ENCODE results near the gene HBP1.
"Not testable (repeated sequence)": the region's sequence is repeated elsewhere in the genome, so short reads cannot be mapped to it uniquely, and the experiment has no call there.

The HBP1 gene

GRCh38 chr7:107187774-107188173 lies 19.0 kb downstream of the HBP1 start:
- no peak for DNase-seq

DNA sequence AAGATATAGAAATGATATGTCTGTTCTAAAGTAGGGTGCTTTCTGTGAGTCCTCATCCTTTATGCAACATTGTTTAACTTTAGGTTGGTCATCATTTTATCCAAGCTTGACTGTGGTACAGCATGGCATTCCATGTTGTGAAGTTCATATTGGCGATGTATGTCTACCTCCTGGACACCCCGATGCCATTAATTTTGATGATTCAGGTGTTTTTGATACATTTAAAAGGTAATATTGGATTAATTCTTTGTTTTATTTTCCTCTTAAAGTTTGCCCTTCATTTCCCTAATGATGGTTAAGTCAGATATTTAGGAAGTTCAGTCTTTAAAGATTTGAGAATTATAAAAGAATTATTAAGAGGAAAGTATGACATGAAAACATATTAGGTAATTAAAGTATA lies 21.3 kb downstream of the HBP1 start:
- no peak for DNase-seq

GRCh38 chr7:107194052-107194451 lies 25.2 kb downstream of the HBP1 start:
- DNase-seq: no peak

DNA sequence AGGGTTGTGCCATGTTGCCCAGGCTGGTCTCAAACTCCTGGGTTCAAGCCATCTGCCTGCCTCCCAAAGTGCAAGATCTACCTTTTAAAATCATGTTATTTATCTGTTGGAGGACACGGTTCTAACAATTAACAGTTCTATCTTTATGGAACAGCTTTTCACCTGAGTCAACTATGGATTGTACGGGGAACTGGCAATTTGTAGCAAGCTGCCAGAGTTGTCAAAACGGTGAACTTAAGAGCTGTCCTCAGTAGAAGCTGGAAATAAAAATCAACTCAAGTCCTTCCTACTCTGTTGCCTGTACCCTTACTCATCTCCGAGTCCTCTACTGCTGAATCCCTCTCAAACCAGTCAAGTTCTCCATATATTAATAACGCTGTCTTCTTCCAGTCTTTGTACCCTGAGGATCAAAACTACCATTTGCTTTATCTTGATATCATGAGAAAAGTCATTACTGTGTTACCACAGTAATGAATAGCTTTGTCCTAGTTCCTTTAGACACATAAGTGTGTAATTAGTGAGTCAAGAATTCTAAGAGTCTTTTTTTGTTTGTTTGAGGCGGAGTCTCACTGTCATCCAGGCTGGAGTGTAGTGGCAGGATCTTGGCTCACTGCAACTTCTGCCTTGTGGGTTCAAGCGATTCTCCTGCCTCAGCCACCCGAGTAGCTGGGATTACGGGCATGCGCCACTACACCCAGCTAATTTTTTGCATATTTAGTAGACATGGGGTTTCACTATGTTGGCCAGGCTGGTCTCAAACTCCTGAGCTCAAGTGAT lies 28.2 kb downstream of the HBP1 start:
- DNase-seq: no peak

DNA sequence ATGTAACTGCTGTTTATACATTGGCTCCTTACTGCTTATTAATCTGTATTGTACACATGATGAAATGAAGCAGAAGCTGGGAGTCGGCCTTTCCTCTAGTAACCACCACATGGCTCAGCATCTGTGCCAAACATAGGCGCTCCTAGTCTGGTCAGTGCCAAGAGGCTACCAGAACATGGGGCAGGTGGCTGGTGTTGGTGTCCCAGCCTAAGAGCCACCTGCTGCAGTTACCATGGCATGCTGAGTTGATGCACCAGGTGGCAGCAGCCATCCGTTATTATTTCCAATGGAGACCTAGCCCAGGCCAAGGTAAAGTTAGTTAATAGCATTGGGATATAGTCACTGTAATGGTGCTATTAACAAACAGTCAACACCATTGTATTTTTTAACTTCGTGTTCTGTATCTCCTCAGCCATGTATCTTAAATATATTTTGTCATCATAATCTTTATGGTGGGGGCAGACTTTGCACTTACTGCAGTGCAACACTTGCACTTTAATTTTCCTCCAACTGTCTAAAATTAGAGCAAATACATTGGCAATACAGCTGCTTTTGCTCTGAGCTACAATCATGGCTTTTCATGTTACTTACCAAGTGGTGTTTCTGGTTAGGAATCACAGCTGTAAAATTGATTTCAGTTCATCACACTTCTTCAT lies 33.1 kb downstream of the HBP1 start:
- peak; percentile 36 for DNase-seq

DNA sequence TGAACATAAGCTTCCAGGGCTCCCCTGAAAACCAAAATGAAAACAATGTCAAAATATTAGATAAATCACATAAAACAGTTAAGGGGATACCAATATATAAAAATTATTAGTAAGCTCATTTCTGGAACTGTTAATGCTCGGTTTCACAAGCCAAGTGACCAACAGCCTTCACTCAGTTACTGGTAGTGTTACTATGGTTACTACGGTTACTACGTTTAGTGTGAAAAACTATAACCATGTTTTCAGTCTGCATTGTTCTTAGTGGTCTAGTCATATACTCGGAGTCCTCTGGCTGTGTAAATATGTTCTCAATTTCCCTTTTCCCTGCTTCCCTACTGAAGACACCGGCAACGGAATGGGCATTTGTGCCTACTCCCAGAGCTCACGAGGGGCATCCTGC lies 34.8 kb downstream of the HBP1 start:
- no peak for DNase-seq

GRCh38 chr7:107206136-107206535 lies 37.3 kb downstream of the HBP1 start:
- DNase-seq: no peak

DNA sequence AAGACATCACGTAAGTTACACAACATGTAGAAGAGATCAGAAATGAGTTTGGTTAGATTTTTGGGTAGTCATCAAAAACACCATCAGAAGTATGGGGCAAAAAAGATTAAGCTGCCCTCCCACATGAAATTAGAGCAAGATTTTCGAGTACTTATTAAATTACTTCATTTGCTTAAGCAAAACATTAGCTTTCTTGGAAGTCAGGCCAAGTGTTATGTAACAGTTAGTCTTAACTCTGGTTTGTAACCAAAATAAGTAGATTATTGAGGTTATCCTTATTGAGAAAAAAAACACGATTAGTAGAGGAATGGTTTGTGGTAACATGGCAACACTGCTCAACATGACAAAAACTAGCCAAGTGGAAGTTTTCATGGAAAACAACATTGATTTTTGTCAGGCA lies 37.9 kb downstream of the HBP1 start:
- DNase-seq: no peak

- no peak for DNase-seq
Observed at GRCh38 chr7:107207459-107207858, 38.7 kb downstream of the HBP1 start.

GRCh38 chr7:107208024-107208521 lies 39.3 kb downstream of the HBP1 start:
- DNase-seq: no peak

DNA sequence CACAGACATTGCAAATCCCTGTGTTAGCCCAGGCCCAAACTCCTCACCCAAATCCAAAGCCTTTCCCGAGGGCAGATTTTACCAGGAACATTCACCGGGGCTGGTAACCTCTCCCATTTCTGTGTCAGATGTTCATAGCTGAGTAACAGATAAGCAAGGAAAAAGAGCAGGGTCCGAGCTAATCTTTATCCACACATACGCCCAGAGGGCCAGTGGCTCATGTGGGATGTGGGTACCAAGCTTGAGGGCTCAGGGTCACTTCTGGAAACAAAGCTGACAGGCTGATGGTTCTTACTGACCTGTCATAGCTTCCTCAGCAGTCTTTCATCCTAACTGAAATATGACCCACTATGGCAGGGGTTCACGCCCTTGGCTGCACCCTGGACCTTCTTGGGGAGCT lies 39.8 kb downstream of the HBP1 start:
- no peak for DNase-seq

DNA sequence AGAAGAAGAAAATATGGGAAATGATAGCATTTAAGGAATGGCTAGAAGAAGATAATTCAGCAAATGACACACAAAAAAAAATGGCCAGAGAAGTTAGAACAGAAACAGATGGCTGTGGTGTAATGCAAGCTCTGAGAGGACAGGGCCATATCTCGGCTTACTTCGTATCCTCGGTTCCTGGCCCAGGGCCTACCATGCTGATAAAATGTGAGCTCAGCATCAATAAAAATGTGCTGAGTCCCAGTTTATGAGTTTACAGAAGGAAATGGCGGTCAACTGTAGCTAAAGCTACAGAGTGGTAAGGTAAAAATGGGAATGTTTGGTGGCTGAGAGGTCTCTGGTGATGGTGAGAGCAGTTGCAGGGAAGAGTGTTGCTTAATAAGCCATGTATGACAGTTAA lies 40.8 kb downstream of the HBP1 start:
- no peak for DNase-seq

DNA sequence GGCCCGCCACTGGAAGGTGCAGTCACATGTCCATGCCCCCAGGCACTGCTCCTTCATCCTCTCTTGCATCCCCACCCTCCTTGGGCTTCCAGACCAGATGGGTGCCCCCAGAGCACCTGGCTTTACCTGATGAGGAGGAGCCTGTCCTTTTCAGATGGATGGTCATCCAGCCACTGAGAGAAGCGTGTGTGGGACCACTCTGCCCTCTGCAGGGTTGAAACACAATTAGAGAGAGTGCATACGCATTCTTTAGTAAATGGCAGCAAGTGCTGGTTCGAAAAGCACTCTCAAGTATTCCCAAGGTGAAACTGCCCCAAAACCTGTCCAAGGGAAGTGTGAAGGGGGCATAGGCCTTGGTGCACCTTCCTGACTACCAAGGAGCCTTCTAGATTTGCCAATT lies 41.6 kb downstream of the HBP1 start:
- no peak for DNase-seq

DNA sequence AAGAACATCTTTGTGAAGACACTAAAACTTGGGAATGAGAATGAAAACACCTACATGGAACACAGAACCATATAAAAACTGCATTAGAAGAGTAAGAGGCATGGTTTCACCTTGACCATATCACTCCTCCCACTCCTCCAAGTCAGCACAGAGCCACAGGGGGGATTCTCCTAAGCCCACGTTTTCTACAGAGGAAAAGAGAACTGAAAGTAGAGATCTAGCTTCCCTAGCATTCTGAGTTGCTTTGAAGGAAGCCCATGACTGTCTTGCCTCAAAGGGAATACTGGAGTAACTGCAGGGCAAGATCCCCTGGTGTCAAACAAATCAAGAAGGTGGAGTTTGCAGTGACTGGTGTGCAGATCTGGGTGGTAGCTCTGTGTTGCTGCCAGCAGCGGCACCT lies 43.9 kb downstream of the HBP1 start:
- DNase-seq: no peak

- DNase-seq: no peak
Observed at GRCh38 chr7:107213193-107213788, 44.5 kb downstream of the HBP1 start.

DNA sequence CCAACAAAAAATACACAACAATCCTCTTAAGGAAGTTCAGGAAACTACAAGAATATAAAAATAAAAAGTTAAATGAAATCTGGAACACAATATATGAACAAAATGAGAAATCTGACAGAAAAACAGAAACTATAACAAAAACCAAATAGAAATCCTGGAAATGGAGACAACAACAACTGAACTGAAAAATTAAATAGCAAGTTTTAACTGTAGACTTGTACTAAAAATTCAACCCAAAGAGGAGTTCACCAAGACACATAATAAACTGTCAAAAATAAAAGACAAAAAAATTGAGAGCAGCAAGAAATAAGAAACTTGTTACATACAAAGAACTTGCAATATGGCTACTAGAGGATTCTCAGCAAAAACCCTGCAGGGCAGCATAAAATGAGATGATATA lies 45.1 kb downstream of the HBP1 start:
- DNase-seq: no peak

- DNase-seq: no peak
Observed at GRCh38 chr7:107219563-107220244, 50.9 kb downstream of the HBP1 start.

DNA sequence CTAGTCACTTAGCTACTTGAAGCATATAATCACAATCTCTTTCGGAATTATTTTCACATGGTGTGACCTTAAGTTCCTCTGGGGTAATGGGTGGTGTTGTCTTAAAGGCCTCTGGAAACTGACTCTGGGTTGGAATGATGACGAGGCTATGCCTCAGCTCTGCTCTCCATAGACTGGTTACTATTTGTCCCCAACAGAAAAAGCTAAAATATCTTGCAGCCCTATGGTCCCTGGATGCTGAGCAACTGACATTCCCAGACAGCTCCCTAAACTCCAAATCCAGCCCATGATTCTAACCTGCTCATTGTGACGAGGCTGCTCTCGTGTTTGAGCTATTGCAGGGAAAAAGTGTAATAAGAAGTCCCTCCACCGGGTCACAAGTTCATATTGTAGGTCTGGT lies 51.6 kb downstream of the HBP1 start:
- DNase-seq: no peak

GRCh38 chr7:107220806-107221205 lies 52.0 kb downstream of the HBP1 start:
- not testable (repeated sequence) for DNase-seq

DNA sequence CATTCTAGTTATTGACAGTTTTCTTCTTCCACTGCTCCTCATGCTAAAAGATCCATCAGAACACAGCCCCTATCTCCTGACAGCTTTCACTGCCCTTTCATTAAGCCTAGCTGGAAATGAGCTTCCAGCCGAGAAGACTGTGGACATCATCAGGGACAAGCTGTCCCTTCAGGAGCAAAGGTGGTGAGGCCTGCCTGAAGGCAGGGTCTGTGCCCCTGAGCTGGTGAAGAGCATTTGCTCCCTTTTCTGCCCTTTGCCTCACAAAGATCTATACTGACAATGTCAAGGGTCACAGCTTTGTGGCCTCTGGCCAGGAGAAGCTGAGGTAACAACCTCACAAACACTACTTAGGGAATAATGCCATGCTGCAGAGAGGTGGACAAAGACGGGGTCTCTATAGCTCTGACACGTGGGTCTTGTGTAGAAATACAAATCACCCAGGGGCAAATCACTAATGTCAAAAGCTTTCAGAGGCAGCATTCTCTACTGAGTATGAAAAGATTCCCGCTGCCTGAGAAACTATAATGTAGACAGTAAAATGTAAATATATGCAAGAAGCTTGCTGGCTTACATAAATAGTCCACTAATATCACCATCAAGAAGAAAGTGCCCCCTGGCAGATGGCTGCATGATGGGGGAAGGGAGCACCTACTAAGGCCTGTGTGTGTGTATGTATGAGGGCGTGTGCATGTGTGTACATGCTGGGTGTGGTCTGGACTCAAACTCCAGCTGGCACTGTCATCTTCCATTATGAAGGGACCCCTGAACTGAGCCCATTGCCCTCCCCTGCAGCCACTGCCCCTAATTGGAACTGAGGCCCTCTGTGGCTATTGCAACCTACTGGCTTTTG lies 55.8 kb downstream of the HBP1 start:
- DNase-seq: no peak

GRCh38 chr7:107228291-107228690 lies 59.5 kb downstream of the HBP1 start:
- DNase-seq: no peak

DNA sequence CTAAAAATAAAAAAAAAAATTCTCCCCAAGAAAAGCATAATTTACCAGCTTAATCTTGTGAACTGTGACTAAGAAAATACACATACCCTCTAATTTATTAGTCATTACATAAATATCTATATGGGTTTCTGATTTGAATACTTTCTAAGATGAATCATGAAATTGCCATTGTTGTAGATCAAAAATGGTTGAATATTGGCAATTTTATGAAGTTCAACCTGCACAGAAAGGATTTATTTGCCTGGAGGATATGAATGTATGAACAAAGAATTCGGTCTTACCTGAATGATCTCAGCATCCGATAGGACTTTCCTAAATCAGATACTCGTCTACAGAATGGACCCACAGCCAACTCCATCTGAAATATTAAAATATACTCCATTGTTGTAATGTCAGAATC lies 61.5 kb downstream of the HBP1 start:
- peak; percentile 40 for DNase-seq
